Endometrial microvascular endothelial cells (primary cell): ENCODE results near the gene TRIM8. TPM values are rescaled to one million over a fixed set of nuclear protein-coding genes. Genes with fewer than 3 reads are reported as not detected.

Experiments
- in situ Hi-C: cut with HindIII; loops from 2 replicates; pipeline ENCODE4 v1.10.0; 2017; ENCODE audit warnings: low sequenced_read_pairs, low pct_unique_long_range_greater_than_20kb; ENCODE audit errors: inconsistent ontology term
- total RNA-seq: library from RNA; depleted of rRNA; stranded (reverse); fragments of >200 nt; gene quantifications from one replicate; pipeline ENCODE4 v1.2.3, GENCODE V29; 2015; ENCODE audit errors: inconsistent ontology term

The TRIM8 gene
- total RNA-seq, 1 donor from 2014 or later, result 161 TPM

DNA sequence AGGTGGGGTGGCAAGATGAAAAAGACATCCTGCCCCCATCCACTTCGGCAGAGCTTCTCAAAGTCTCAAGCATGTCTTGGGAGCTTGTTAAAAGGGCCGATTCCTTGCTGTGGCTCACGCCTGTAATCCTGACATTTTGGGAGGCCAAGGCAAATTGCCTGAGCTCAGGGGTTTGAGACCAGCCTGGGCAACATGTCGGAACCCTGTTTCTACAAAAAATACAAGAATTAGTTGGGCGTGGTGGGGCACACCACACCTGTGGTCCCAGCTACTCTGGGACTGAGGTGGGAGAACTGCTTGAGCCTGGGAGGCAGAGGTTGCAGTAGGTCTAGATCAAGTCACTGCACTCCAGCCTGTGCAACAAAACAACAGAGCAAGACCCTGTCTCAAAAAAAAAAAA, 14.5 kb downstream of the TRIM8 start:
- in situ Hi-C loops, result no loop called here

- in situ Hi-C loops, result loop anchor here (10.0 kb wide), 1 partner anchor 156 kb away; the partner anchor contains the start of genes ACTR1A and SUFU
Observed at GRCh38 chr10:102660888-102661657, 16.8 kb downstream of the TRIM8 start.

DNA sequence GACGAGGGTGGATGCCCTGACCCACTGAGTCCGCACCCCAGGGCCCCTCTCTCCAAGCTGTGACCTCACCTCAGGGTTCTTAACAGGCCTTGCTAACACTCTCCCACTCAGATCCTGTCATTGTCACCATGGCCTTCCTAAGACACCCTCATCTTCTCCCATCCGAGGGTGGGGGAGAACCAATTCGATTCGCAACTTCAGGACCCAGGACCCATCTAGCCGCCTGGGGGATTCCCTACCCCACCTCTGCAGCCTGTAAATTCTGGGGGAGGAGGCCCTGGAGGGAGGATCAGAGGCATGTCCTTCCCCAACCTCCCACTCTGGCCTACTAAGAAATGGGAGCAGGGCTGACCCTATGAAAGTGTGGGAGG, 17.4 kb downstream of the TRIM8 start:
- in situ Hi-C loops, result loop anchor here (10.0 kb wide), 1 partner anchor 157 kb away; the partner anchor contains the start of genes ACTR1A and SUFU

DNA sequence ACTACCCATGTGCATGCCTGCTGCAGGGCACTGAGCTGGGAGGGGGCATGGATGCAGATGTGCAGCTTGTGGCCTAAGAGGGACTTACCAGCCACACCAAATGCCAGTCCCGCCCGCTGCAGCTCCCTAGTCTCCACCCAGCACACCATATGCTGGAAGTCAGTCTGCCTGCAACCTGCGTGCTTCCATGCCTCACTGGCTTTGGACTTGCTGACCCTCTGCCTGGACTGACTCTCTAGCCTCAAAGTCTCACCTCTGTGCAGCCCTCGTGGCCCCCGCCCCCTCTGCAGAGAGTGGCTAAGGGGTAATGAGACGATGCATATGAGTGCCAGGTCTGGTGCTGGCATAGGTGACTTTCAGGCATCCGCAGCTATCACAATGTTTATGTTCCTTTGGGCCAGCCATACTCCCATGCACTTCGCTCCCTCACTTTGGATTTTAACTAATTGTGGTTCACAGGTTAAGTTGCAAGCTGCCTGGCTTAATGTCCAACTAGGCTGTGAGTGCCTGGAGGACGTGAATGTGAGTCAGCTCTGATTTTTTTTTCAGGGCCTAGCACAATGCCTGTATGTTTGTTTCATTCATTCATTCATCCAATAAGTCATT, 21.7 kb downstream of the TRIM8 start:
- in situ Hi-C loops, result loop anchor here (10.0 kb wide), 1 partner anchor 161 kb away; the partner anchor contains the start of genes ACTR1A and SUFU

- in situ Hi-C loops, result loop anchor here (10.0 kb wide), 1 partner anchor 163 kb away; the partner anchor contains the start of genes ACTR1A and SUFU
Observed at GRCh38 chr10:102667411-102667810, 23.1 kb downstream of the TRIM8 start.

- in situ Hi-C loops, result loop anchor here (10.0 kb wide), 1 partner anchor 164 kb away; the partner anchor contains the start of genes ACTR1A and SUFU
Observed at GRCh38 chr10:102668326-102669107, 24.2 kb downstream of the TRIM8 start.

- in situ Hi-C loops, result loop anchor here (10.0 kb wide), 1 partner anchor 165 kb away; the partner anchor contains the start of genes ACTR1A and SUFU
Observed at GRCh38 chr10:102669206-102670064, 25.2 kb downstream of the TRIM8 start.

DNA sequence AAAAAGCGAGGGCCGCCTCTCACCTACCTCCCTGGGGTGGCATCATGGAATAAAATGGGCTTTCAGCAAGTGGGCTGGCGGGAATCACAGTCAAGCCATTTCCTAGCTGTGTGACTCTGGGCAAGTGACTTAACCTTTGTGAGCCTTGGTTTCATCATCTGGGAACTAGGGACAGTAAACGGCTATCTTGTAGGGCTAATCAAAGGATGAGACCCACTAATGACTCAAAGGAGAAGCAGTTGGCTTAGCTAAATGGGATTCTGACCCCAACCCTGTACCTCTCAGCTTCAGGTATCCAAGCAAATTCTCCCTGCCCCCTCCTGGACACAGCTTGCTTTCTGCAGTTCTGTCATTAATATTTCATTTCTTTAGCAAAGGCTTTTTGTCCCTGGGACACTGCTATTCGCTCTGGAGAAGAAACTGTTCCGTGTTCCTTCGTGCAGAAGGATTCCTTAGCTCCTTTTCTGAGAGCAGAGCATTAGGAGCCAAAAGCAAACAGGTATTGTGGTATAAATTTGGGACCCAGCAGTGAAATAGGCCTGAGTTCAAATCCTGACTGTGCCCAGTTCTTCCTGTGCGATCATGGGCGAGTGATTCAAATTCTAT, 25.9 kb downstream of the TRIM8 start:
- in situ Hi-C loops, result no loop called here

DNA sequence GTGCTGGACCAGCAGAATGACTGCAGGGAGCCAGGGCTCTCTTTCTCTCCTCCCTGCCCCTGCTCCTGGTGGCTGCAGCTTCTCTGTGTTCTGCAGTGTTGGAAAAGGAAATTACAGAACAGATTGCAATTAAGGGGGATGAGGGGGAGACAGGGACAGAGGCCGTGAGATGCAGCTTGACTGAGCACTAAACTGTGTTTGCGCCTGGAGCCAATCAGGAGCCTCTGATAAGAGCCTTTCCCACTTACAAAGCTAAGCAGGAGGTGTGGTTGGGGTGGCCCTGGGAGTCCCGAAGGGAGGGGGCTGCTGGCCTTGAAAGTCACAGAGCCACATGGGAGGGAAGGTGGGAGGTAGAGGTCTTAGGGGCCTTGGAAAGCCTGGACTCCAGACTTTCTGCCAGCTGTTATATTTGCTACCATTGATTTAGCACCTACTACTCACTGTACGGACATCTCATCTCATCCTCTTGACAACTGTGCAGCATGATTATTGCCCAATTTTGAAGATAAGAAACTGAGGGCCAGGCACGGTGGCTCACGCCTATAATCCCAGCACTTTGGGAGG, 26.7 kb downstream of the TRIM8 start:
- in situ Hi-C loops, result no loop called here

- in situ Hi-C loops, result no loop called here
Observed at GRCh38 chr10:102673236-102673818, 29.0 kb downstream of the TRIM8 start.

GRCh38 chr10:102673819-102674511, 29.7 kb downstream of the TRIM8 start:
- in situ Hi-C loops, result no loop called here

DNA sequence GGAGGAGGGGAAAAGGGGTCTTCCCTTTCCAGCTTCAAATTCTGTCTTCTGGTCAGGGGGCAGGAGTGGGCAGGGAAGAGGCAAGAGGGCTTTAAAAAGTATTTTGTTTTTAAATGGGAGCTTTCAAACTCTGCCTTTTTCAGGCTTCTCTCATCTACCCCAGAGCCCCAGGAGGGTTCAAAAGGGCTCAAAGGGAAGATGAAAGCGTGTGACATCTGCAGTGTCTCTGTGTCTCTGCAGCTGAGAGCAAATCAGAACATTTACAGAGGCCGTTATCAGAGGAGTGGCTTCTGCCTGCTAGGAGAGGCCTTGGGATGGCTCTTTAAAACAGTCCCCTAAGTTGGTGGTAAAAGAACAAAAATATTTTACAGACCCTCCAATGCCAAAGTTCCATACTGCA, 30.3 kb downstream of the TRIM8 start:
- in situ Hi-C loops, result no loop called here

- in situ Hi-C loops, result no loop called here
Observed at GRCh38 chr10:102675011-102675665, 30.9 kb downstream of the TRIM8 start.

GRCh38 chr10:102675666-102676533, 31.6 kb downstream of the TRIM8 start:
- in situ Hi-C loops, result no loop called here

DNA sequence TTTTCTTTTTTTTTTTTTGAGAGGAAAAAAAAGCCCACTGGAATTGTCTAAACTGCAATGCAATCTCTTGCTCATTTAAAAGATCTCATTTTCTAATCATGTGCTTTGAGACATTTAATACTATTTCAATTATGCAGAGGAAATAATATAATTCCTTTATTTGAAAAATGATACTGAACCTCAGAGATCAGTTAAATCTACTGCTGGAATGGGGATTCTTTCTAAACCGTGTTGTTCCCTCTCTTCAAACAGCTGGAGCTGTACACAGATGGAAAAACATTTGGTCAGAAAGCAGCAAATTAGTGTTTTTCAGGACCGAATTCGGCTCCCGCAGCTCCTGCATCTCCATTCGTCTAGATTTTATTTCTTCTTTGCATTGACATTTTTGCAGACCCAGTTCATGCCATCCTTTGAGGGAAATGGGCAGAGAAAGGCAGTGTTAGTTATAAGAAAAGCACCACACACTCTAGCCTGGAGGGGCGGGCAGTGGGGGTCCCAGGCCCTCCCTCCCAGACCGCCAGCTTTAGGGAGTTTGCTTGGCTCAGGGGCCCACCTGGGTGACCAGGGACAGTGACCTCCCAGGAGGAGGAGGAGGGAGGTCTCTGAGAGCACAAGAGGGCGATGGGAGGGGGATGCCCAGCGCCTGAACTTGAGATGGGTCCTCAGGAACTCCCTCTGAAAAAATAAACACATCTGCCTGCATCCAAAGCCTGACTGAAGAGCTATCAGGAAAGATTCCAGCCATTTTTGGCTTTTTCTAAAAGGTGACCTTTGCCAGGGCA, 32.4 kb downstream of the TRIM8 start:
- in situ Hi-C loops, result no loop called here
